ENCODE data around the gene TAL2.

GRCh38 chr9:105697871-105698270 is 35.6 kb downstream of the TAL2 start:
- TF ChIP-seq CTCF (IDR thresholded peaks at IDR 0.05 in 2 of 3, conservative IDR thresholded peaks at IDR 0.05 in 1 of 3; ENCODE audit: control insufficient read depth in 2 of 3, extremely low read depth in 1 of 3, insufficient read depth in 1 of 3, low read depth in 3 of 3, low read length in 3 of 3) (no peak), ZBTB33 (IDR thresholded peaks at IDR 0.05) (no peak), PKNOX1 (IDR thresholded peaks at IDR 0.05) (no peak), POLR2AphosphoS5 (IDR thresholded peaks at IDR 0.05; ENCODE audit: low read length) (no peak), BMI1 (IDR thresholded peaks at IDR 0.05; ENCODE audit: borderline replicate concordance) (no peak), E2F4 (IDR thresholded peaks at IDR 0.05; ENCODE audit: low read depth, low read length) (no peak), POLR2A (IDR thresholded peaks at IDR 0.05; ENCODE audit: low read depth, low read length) (no peak), CEBPB (IDR thresholded peaks at IDR 0.05; ENCODE audit: borderline replicate concordance in 1 of 2, low read depth in 2 of 2, low read length in 2 of 2) (no peak), FOS (IDR thresholded peaks at IDR 0.05; ENCODE audit: borderline replicate concordance, extremely low read depth, insufficient read length) (no peak), RAD21 (IDR thresholded peaks at IDR 0.05; ENCODE audit: insufficient read depth, low read depth, low read length) (no peak), ESRRA (IDR thresholded peaks at IDR 0.05; ENCODE audit: low read length) (no peak), RAD51 (IDR thresholded peaks at IDR 0.05) (no peak), SIN3A (IDR thresholded peaks at IDR 0.05; ENCODE audit: low read depth, low read length) (no peak), GABPA (IDR thresholded peaks at IDR 0.05; ENCODE audit: low read depth) (no peak)
